GM12892 (cell line): ENCODE results near the gene OR2AG2.

Experiments used
- DNase-seq: peaks from one replicate; pipeline ENCODE4 v3.0.0; 2011; ENCODE audit not compliant: insufficient read length
- FAIRE-seq: peaks from 2 replicates; lab custom pipeline; 2011; peaks lifted over from hg19 to GRCh38; lab: Jason Lieb, UNC
- POLR2A ChIP-seq: IDR thresholded peaks from 2 replicates; pipeline ENCODE4 v1.6.1; 2011; ENCODE audit warnings: low read depth, low read length, control low read depth
- POLR2AphosphoS5 ChIP-seq: IDR thresholded peaks from 2 replicates; pipeline ENCODE4 v1.6.1; 2011; ENCODE audit warnings: low read depth, low read length, control low read depth
- TAF1 ChIP-seq: IDR thresholded peaks from 2 replicates; pipeline ENCODE4 v1.6.1; 2011; ENCODE audit warnings: low read depth, mild to moderate bottlenecking, control low read depth, low read length, borderline replicate concordance

Gene OR2AG2

GRCh38 chr11:6757373-6757967 lies 14.3 kb downstream of the OR2AG2 start:
- TF ChIP-seq POLR2A (no peak), POLR2AphosphoS5 (no peak), TAF1 (no peak)
- FAIRE-seq: peak; percentile 95

GRCh38 chr11:6755953-6756347 lies 15.8 kb downstream of the OR2AG2 start:
- peak; percentile 67 for FAIRE-seq
- TF ChIP-seq TAF1: no peak
- TF ChIP-seq POLR2AphosphoS5: no peak
- no peak for TF ChIP-seq POLR2A
- no peak for DNase-seq

More at GRCh38 chr11:6757373-6757967, 14.3 kb downstream of the OR2AG2 start:
- no peak for DNase-seq

GRCh38 chr11:6755303-6755952 lies 16.3 kb downstream of the OR2AG2 start:
- DNase-seq: no peak
- FAIRE-seq: peak; percentile 94
- TF ChIP-seq POLR2A (no peak), POLR2AphosphoS5 (no peak), TAF1 (no peak)

GRCh38 chr11:6747097-6747668 lies 24.6 kb downstream of the OR2AG2 start:
- FAIRE-seq (no peak), DNase-seq (no peak)
- TF ChIP-seq TAF1: no peak
- TF ChIP-seq POLR2A: no peak
- no peak for TF ChIP-seq POLR2AphosphoS5

GRCh38 chr11:6746626-6747025 lies 25.1 kb downstream of the OR2AG2 start:
- TF ChIP-seq POLR2AphosphoS5: no peak
- no peak for TF ChIP-seq POLR2A
- TF ChIP-seq TAF1: no peak
- DNase-seq (no peak), FAIRE-seq (no peak)

- DNase-seq (peak; percentile 19), FAIRE-seq (peak; percentile 100)
- TF ChIP-seq TAF1: peak; percentile 76; the same call in 1 of the 2 replicates
- TF ChIP-seq POLR2A: peak; percentile 93
- TF ChIP-seq POLR2AphosphoS5: peak; percentile 86
Observed at GRCh38 chr11:6746086-6746618, 25.6 kb downstream of the OR2AG2 start.

GRCh38 chr11:6745465-6746015 lies 26.2 kb downstream of the OR2AG2 start:
- no peak for FAIRE-seq
- DNase-seq: no peak
- TF ChIP-seq TAF1 (0 out of 2 replicates have a peak, but pooled peaks have one; percentile 54), POLR2AphosphoS5 (no peak), POLR2A (0 out of 2 replicates have a peak, but pooled peaks have one; percentile 15)

GRCh38 chr11:6745018-6745417 lies 26.8 kb downstream of the OR2AG2 start:
- DNase-seq (no peak), FAIRE-seq (no peak)
- TF ChIP-seq TAF1 (no peak), POLR2A (no peak), POLR2AphosphoS5 (no peak; the same call in 1 of the 2 replicates)

- no peak for TF ChIP-seq POLR2AphosphoS5
- no peak for TF ChIP-seq POLR2A
- TF ChIP-seq TAF1: no peak
- FAIRE-seq (peak; percentile 89), DNase-seq (no peak)
Observed at GRCh38 chr11:6742260-6742659, 29.5 kb downstream of the OR2AG2 start.

GRCh38 chr11:6738590-6738989 lies 33.2 kb downstream of the OR2AG2 start:
- no peak for FAIRE-seq
- no peak for TF ChIP-seq TAF1
- TF ChIP-seq POLR2A: no peak
- no peak for TF ChIP-seq POLR2AphosphoS5
- DNase-seq: no peak

GRCh38 chr11:6737872-6738466 lies 33.8 kb downstream of the OR2AG2 start:
- FAIRE-seq (peak; percentile 96), DNase-seq (no peak)
- TF ChIP-seq TAF1 (no peak), POLR2AphosphoS5 (no peak)
